ENCODE measurements around the gene UBR7. TPM values are rescaled to one million over a fixed set of nuclear protein-coding genes. Genes with fewer than 3 reads are reported as not detected.
A peak's percentile ranks its signal among the peaks of the same experiment; 100 is the strongest.
"Not testable (repeated sequence)": the region's sequence is repeated elsewhere in the genome, so short reads cannot be mapped to it uniquely, and the experiment has no call there.

The UBR7 gene
- total RNA-seq, 1 experiment from 2014 or later: 38.1 TPM

GRCh38 chr14:93186466-93186865 is 20.6 kb upstream of the UBR7 start:
- no peak for DNase-seq (ENCODE audit: extremely low read depth, low read depth)

- no peak for DNase-seq (ENCODE audit: extremely low read depth, low read depth)
Measured at GRCh38 chr14:93186956-93187355, 20.1 kb upstream of the UBR7 start.

GRCh38 chr14:93195316-93195999 is 11.6 kb upstream of the UBR7 start:
- no peak for DNase-seq (ENCODE audit: extremely low read depth, low read depth)

- DNase-seq (ENCODE audit: extremely low read depth, low read depth): no peak
Measured at GRCh38 chr14:93199031-93199430, 8.0 kb upstream of the UBR7 start.

GRCh38 chr14:93200553-93200952 is 6.5 kb upstream of the UBR7 start:
- DNase-seq (ENCODE audit: extremely low read depth, low read depth): no peak

- DNase-seq (ENCODE audit: extremely low read depth, low read depth): no peak
Measured at GRCh38 chr14:93201155-93201704, 5.8 kb upstream of the UBR7 start.

GRCh38 chr14:93207468-93208308 is 632 bp downstream of the UBR7 start:
- peak; percentile 65 for DNase-seq (ENCODE audit: extremely low read depth, low read depth)

- DNase-seq (ENCODE audit: extremely low read depth, low read depth): no peak
Measured at GRCh38 chr14:93212432-93212831, 5.4 kb downstream of the UBR7 start.

- DNase-seq (ENCODE audit: extremely low read depth, low read depth): no peak
Measured at GRCh38 chr14:93214598-93214997, 7.5 kb downstream of the UBR7 start.

- DNase-seq (ENCODE audit: extremely low read depth, low read depth): peak; percentile 68
Measured at GRCh38 chr14:93219103-93219726, 12.2 kb downstream of the UBR7 start.

GRCh38 chr14:93220509-93220908 is 13.5 kb downstream of the UBR7 start:
- DNase-seq (ENCODE audit: extremely low read depth, low read depth): no peak

GRCh38 chr14:93223565-93223964 is 16.5 kb downstream of the UBR7 start:
- no peak for DNase-seq (ENCODE audit: extremely low read depth, low read depth)

GRCh38 chr14:93228550-93228949 is 21.5 kb downstream of the UBR7 start:
- no peak for DNase-seq (ENCODE audit: extremely low read depth, low read depth)

GRCh38 chr14:93230539-93230938 is 23.5 kb downstream of the UBR7 start:
- DNase-seq (ENCODE audit: extremely low read depth, low read depth): no peak

GRCh38 chr14:93231129-93231979 is 24.3 kb downstream of the UBR7 start:
- peak; percentile 53 for DNase-seq (ENCODE audit: extremely low read depth, low read depth)

- no peak for DNase-seq (ENCODE audit: extremely low read depth, low read depth)
Measured at GRCh38 chr14:93232159-93232558, 25.1 kb downstream of the UBR7 start.

- not testable (repeated sequence) for DNase-seq (ENCODE audit: extremely low read depth, low read depth)
Measured at GRCh38 chr14:93233078-93233477, 26.0 kb downstream of the UBR7 start.

GRCh38 chr14:93234798-93235197 is 27.7 kb downstream of the UBR7 start:
- DNase-seq (ENCODE audit: extremely low read depth, low read depth): peak; percentile 98

GRCh38 chr14:93239869-93240677 is 33.0 kb downstream of the UBR7 start:
- peak; percentile 73 for DNase-seq (ENCODE audit: extremely low read depth, low read depth)

- DNase-seq (ENCODE audit: extremely low read depth, low read depth): no peak
Measured at GRCh38 chr14:93240678-93241000, 33.6 kb downstream of the UBR7 start.

Measured in NCI-H460 (cell line).